HG02798 (cell line): ENCODE data around the gene RFC3.
"Not testable (repeated sequence)": the region's sequence is repeated elsewhere in the genome, so short reads cannot be mapped to it uniquely, and the experiment has no call there.

Experiments used
- ATAC-seq: cut with Tn5 transposase; IDR thresholded peaks from one replicate; pipeline ENCODE4 v1.9.1; 2021; ENCODE audit warnings: mild to moderate bottlenecking; ENCODE audit not compliant: unreplicated experiment, poor library complexity

Gene RFC3, protein sequence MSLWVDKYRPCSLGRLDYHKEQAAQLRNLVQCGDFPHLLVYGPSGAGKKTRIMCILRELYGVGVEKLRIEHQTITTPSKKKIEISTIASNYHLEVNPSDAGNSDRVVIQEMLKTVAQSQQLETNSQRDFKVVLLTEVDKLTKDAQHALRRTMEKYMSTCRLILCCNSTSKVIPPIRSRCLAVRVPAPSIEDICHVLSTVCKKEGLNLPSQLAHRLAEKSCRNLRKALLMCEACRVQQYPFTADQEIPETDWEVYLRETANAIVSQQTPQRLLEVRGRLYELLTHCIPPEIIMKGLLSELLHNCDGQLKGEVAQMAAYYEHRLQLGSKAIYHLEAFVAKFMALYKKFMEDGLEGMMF

GRCh38 chr13:33817901-33818706, at the start of gene RFC3:
RFC3 (plus strand) TSS chr13:33818149; CDS start chr13:33818179, 30 bp downstream.
- peak; percentile 94 for ATAC-seq

DNA sequence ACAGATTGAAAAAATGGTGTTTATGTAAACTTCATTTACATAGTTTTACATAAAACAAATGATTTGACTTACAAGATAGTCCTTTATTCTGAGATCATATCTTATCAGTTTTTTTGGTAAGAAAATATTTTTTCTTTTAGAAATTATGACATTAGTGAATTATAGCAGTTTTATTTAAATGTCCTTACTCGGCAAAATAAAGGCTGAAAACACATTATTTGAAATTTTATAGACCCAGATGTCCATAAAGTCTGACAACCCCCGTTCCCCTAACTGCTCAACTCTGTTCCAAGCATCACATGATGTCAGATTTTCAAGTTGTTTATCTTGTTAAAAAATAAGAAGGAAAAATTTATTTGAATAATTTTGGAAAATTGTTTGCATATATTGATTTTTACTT, 46.7 kb upstream of the RFC3 start:
- no peak for ATAC-seq

DNA sequence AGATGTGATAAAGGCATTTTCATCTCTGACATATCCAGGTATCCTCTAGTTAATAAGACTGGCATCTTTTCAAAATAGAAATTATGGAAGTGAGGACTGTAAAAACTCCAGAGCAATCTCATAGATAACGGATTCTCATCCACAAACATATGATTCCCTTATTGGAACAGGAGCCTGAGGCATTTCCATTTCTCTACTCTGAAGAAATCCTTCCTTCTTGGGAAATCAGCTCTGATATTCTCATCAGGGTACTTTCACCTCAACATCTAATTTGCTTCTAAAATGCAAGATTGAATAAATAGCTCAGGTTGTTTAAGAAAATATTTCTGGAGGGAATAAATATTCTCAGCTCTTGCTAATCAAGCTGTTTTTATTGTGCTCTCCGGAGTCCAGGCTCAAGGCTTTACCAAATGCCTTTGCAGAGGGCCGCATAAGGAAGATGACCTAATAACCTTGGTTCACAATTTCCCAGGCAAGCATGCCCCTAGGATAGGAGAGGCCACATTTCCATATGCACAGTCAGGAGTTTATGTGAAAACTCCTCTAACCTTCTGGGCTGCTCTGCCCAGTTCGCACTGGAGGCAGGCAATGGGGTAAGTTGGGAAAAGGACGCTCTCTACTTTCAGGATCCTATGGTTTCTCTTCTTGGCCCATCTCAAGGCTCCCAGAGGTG, 44.0 kb upstream of the RFC3 start:
- ATAC-seq, result no peak

DNA sequence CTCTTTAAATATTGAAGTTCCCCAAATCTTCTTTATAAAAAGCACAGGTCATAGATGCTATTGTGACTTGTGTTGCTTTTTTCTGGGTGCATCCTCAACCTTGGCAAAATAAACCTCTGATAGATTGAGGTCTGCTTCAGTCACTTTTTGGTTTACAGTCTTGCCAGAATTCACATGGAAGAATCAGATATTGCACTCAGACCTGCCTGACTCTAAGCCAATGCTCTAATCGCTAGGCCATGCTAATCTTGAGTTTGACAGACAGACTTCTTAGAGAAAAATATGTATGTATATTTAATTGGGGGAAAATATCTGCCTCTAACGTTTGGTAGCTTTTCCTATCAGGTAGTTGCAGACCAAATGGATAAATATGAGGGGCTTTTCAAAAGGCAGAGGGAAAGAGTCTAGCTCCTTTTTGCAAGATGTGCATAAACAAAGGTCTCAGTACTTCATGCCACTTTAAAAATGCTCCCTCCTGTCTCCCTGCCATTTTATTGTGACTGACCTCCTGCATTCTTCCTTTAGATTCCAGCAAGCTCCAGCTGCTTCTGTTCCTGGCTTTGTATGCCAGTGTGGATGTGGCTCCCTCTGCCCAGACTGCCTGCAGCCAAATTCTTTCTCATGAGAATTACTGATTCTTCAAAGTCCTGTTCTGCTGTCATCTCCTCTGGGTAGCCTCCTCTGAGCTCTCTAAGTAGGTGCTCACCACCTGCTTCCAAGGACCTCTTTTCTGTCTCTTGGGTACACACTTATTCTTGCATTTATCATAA, 42.4 kb upstream of the RFC3 start:
- ATAC-seq, result no peak

GRCh38 chr13:33776239-33776881, 41.6 kb upstream of the RFC3 start:
- ATAC-seq, result no peak

- no peak for ATAC-seq
Measured at GRCh38 chr13:33782631-33783030, 35.3 kb upstream of the RFC3 start.

GRCh38 chr13:33783212-33783611, 34.7 kb upstream of the RFC3 start:
- not testable (repeated sequence) for ATAC-seq

DNA sequence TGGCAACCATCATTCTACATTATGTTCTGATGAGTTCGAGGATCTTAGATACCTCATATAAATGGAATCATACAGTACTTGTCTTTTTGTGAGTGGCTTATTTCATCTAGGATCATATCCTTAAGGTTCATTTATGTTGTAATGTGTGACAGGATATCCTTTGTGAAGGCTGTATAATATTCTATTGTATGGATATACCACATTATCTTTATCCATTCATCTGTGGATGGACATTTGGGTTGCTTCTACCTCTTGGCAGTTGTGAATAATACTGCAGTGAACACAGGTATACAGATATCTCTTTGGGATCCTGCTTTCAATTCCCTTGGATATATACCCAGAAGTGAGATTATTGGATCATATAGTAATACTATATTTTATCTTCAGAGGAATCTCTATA, 33.2 kb upstream of the RFC3 start:
- no peak for ATAC-seq

- no peak for ATAC-seq
Measured at GRCh38 chr13:33785384-33785783, 32.6 kb upstream of the RFC3 start.

DNA sequence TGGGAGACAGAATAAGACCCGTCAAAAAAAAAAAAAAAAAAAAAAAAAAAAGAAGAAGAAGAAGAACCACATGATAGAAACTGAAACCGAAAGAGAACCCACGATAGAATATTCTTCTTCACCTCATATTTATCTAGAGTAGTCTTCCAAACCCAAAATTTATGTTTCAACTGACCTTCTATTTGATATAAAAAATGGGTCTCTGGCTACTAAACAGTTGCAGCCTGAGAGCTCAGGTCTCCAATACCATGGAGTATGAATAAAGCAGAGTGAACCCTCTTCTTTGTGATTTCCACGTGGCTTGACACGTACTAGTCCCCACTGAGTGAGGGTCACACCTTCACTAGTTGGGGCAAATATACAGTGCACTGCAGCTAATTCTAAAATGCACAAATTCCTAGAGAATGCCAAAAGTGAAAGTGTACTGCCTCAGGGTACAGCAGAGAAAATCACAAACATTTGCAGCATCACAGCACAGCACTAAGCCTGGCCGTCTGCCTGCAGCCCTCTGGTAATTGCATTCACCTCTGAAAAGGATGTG, 30.8 kb upstream of the RFC3 start:
- peak; percentile 62 for ATAC-seq

DNA sequence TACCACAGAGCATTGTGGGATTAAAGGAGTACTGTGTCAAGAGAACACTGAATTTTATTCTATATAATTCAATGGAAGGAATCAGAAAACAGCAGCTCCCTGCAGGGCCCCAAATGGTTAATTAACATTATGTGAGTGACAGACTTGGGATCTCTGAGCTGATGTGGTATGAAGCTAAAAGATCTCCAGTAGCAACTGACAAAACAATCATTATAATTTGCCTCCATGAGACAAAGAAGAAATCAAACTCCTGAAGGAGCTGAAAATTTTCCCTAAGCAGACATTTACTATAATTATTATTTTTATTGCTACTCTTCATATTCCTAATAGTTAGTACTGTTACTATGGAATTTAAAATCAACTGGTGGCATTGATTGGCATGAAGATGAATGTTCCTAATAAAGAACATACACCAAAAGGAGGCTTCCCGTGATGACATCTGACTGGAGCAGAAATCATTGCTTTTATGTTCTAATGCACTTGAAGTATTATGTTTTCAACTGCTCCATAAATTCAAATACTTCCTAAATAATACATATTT, 28.8 kb upstream of the RFC3 start:
- ATAC-seq, result no peak

GRCh38 chr13:33789739-33790138, 28.2 kb upstream of the RFC3 start:
- no peak for ATAC-seq

- no peak for ATAC-seq
Measured at GRCh38 chr13:33793726-33794125, 24.2 kb upstream of the RFC3 start.

DNA sequence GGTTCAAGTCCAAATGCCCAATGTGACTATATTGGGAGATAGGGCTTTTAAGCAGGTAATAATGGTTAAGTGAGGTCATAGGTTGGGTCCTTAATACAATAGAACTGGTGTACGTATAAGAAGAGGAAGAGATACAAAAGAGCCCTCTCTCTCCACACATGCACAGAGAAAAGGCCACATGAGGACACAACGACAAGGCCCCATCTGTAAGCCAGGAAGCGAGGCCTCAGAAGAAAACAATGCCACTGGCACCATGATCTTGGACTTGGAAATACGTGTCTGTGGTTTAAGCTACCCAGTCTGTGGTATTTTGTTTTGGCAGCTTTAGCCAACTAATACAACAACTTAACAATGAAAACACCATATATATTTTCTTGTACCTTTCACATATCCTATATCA, 23.4 kb upstream of the RFC3 start:
- no peak for ATAC-seq

GRCh38 chr13:33796095-33796494, 21.9 kb upstream of the RFC3 start:
- no peak for ATAC-seq

DNA sequence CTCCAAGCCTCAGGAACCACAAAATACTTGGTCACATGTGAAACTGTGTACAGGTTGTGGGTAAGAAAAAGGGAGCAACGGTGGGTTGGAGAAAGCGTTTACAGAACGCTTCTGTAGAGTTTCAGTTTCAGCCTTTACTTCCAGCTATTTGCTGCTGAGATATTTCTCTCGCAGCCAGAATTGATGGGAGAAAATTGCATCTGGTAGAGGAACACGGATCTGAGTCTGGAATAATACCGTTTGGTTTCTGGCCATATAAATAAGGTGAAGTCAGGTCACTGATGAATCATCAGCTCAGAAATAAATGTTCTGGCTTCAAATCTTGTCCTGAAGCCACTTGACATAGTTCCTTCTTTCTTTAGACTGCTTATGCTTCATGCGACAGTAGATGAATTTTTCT, 20.3 kb upstream of the RFC3 start:
- peak; percentile 58 for ATAC-seq

GRCh38 chr13:33798023-33798422, 19.9 kb upstream of the RFC3 start:
- ATAC-seq, result no peak

DNA sequence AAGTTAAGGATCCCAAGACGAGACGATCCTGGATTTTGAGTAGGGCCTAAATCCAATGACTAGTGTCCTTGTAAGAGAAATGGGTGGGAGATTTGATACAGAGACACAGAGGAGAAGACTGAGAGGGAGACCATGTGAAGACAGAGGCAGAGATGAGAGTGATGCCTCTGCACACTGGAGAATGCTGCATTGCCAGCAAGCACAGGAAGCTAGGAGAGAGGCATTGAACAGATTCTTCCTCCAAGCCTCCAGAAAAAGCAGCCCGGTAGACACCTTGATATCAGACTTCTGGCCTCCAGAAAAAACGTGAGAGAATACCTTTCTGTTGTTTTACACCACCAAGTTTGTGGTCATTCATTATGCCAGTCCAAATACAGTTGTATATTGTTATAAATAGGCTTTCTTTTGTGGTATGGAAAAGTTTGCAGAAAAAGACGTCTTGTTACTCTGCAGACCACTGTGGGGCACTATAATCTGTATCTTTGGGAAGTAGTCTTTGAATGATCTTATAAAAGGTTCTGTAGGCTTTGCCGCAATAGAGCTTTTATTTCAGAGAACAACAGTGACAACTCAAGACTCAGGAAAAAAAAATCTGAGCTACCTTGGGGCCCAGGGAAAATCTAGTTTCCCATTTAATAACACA, 17.9 kb upstream of the RFC3 start:
- no peak for ATAC-seq

DNA sequence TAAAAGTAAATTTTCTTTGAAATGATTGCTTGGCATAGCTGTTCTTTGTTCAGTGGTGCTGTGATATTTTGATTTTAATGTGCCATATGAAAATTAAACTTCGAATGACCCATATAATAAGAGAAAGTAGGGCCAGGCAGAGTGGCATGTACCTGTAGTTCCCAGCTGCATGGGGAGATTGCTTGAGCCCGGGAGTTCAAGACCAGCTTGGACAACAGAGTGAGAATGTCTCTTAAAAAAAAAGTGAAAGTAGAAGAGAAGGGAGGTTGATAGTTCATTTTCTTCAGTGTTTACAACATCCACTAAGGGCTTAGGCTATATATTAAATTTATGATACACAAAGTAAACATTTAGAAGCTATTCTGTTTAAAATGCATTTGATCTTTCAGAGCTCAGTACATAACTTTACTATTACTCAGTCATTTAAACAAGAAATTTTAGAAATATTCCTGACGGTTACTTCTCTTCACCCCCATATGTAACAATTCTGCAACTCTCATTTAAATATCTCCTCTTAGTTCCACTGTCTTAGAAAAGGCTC, 17.2 kb upstream of the RFC3 start:
- no peak for ATAC-seq
